Measurements from ENCODE around the gene AXL.
"Not testable (repeated sequence)": the region's sequence is repeated elsewhere in the genome, so short reads cannot be mapped to it uniquely, and the experiment has no call there.

Gene AXL

DNA sequence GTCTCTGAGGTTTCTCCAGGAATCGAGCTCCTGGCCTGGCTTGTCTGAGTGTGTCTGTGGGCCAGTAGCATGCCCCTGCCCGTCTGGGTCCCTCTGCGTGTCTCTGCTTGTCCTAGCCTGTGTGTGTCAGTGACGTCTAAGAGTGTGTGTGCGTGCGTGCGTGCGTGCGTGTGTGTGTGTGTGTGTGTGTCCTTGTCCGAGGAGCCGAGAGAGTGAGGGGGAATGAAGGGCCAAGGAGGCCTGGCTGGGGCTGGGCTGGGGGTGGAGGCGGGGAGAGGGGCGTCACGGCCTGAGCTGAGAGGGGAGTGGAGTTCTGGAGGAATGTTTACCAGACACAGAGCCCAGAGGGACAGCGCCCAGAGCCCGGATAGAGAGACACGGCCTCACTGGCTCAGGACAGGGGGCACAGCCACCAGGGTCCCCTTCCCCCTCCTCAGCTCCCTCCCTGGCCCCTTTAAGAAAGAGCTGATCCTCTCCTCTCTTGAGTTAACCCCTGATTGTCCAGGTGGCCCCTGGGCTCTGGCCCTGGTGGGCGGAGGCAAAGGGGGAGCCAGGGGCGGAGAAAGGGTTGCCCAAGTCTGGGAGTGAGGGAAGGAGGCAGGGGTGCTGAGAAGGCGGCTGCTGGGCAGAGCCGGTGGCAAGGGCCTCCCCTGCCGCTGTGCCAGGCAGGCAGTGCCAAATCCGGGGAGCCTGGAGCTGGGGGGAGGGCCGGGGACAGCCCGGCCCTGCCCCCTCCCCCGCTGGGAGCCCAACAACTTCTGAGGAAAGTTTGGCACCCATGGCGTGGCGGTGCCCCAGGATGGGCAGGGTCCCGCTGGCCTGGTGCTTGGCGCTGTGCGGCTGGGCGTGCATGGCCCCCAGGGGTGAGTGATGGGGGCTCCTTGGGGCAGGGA lies at the start of gene AXL:
AXL (plus strand) TSS at position 609 of the 893 bp plus-strand sequence; CDS start at position 779, 170 bp downstream.
- DNase-seq (ENCODE audit: low read depth) = peak; percentile 72

DNA sequence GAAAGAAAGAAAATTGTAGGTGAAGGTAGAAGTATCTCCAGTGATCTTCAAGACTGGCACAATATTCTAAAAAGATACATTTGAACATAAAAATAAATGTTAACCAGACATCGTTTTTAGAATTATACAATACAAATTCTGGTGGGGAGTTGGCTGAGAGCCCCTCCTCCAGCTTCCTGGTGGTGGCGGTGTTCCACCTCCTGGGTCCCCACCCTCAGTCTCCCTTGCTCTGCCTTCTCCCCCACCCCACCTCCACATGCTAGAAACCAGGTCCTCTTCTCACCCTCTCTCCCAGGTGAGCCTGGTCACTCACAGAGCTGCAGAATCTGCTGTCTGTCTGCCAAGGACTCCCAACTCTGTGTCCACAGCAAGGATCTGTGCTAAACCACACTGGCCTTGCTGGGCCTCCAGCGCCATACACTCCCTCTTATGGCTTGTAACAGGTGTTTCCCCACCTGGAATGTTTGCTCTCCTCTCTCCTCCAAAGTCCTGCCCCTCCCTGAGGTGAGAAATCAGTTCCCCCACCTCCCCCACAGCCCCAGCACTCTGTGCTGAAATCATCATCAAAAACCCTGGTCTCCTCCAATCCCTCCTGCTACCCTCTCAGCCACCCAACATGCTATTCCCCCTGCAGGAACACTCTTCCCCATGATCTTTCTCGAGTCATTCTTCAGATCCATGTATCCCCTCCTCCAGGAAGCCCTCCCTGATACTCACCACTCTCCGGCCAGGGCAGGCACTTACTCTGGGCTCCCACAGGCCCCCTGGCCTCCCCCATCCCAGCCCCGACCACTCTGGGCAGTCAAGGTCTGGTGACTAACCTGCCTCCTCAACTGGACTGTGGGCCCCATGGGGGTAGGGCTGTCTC lies 46.5 kb upstream of the AXL start:
- DNase-seq (ENCODE audit: low read depth) = no peak

DNA sequence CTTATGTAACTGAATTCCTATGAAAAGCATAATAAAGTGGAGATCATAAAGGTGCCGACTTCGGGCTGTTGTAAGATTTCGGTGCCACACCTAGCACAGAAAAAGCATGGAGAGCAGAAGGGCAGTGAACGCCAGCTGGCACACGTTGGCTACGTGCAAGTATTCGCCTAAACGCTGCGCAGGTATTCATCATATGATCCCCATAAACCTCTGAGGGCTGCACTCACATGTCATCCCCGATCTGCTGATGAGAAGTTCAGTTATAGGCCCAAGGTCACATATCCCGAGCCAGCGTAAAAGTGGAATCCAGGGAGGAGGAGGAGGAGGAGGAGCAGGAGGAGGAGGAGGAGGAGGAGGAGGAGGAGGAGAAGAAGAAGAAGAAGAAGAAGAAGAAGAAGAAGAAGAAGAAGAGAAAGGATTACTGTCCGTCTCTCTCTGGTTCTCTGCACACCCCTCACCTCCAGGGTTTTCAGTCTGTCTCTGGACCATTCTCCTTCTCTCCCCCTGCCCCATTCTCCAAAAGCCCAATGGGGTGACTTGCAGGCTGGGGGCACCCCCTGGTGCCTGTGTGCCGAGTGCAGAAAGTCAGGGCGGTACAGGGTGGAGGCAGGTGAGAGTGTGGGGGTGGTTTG lies 44.6 kb upstream of the AXL start:
- no peak for DNase-seq (ENCODE audit: low read depth)

DNA sequence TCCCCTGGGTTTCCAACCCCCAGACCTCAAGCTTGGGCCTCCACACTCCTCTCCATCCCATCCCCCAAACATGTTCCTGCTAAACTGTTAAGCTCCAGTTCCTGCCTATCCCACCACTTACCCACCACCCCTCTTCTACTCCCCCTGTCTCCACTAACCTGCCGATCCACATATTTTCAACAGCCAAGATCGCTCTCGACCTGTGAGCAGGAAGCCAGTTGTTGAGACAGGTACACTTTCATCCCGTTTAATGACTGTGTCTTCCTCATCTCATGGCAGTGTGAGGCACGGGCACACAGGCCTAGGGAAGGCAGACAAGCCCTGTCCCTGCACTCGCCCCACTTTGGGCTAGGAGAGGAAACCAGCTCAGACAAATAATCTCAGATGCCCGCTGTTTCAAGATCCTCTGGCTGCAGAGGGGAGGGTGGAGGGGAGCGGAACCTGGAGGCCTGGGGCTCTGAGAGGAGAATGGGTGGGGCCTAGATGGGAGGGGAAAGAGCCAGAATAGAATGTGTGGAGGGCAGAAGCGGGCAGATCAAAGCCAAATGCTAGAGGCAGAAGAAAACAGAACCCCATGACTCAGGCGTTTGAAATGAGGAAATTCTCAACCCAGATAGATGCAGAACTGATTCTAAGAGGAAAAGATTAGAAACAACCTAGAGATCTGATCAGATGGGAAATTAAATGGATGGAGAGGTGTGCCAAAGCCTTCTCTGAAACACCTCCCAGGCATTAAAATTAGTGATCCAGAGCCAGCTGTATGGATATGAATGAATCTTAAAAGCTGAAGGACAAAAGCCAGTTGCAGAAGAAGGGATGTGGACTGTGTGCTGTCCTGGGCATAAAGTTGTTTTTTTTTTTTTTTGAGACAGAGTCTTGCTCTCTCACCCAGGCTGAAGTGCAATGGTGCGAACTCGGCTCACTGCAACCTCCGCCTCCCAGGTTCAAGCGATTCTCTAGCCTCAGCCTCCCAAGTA lies 42.9 kb upstream of the AXL start:
- no peak for DNase-seq (ENCODE audit: low read depth)

DNA sequence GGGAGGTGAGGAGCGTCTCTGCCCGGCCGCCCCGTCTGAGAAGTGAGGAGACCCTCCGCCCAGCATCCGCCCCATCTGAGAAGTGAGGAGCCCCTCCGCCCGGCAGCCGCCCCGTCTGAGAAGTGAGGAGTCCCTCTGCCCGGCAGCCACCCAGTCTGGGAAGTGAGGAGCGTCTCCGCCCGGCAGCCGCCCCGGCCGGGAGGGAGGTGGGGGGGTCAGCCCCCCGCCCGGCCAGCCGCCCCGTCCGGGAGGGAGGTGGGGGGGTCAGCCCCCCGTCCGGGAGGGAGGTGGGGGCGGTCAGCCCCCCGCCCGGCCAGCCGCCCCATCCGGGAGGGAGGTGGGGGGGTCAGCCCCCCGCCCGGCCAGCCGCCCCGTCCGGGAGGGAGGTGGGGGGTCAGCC lies 38.9 kb upstream of the AXL start:
- DNase-seq (ENCODE audit: low read depth) = not testable (repeated sequence)

DNA sequence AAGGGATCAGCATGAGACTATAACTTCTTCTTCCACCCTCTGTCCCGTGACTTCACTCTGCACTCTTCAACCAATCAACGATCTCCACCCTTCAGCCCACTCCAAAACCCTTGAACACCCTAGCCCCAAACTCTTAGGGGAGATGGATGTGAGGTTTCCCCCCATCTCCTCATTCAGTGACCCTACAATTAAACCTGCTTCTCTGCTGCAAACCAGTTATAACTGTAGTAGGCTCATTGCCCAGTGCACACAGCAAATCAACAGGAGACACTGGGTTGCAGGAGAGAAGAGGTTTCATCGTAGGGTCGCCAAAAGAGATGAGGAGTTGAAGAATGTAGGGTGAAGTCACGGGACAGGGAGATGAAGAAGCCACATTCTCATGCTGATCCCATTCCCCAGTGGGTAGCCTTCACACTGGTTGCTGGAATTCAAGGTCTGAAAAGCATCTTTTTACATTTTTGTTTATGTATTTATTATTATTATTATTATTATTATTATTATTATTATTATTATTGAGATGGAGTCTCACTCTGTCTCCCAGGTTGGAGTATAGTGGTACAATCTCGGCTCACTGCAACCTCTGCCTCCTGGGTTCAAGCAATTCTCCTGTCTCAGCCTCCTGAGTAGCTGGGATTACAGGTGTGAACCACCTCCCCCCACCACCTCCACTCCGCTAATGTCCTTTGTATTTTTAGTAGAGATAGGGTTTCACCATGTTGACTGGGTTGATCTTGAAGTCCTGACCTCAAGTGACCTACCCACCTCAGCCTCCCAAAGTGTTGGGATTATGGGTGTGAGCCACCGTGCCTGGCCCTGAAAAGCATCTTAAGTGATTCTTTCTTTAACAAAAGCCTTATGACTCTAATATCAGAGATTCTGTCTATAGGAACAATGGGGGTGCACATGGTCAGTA lies 31.8 kb upstream of the AXL start:
- no peak for DNase-seq (ENCODE audit: low read depth)

DNA sequence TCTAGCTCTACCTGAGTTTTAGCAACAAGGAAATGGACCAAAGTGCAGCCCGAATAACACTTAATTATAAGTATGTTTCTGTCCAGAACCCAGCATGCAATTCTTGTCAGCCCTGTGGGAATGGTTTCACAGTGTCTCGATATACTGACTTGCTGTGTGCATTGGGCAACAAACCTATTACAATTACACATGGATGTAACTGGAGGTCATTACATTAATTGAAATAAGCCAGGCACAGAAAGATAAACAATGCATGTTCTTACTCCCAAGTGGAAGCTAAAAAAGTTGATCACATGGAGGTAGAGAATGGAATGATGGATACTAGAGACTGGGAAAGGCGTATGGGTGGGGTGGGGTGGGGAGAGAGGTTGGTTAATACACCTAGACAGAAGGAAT lies 31.1 kb upstream of the AXL start:
- no peak for DNase-seq (ENCODE audit: low read depth)

DNA sequence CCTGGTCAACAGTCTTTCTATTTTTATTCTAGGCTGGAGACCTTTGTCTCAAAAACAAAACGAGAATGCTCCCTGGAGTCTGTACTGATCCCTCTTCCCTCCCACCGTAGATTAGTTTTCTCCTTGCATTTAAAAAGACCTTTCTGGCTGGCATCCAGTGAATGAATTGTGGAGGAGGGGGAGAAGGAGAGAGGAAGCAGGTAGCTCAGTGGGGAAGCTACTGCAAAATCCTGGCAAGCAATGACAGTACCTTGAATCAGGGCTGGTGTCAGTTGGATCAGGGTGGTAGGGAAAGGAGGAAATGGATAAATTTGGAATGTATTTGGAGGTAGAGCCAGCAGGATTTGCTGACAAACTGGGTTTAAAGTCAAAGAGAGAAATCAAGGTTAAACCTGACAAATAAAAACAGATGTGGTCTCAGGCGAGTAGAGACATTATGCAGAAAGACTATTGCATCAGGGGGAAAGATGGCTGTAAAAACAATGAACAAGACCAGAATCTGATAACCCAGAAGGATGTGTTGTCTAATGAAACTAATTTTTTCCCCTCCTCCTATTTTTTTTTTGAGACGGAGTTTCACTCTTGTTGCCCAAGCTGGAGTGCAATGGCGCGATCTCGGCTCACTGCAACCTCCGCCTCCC lies 29.5 kb upstream of the AXL start:
- DNase-seq (ENCODE audit: low read depth) = no peak

DNA sequence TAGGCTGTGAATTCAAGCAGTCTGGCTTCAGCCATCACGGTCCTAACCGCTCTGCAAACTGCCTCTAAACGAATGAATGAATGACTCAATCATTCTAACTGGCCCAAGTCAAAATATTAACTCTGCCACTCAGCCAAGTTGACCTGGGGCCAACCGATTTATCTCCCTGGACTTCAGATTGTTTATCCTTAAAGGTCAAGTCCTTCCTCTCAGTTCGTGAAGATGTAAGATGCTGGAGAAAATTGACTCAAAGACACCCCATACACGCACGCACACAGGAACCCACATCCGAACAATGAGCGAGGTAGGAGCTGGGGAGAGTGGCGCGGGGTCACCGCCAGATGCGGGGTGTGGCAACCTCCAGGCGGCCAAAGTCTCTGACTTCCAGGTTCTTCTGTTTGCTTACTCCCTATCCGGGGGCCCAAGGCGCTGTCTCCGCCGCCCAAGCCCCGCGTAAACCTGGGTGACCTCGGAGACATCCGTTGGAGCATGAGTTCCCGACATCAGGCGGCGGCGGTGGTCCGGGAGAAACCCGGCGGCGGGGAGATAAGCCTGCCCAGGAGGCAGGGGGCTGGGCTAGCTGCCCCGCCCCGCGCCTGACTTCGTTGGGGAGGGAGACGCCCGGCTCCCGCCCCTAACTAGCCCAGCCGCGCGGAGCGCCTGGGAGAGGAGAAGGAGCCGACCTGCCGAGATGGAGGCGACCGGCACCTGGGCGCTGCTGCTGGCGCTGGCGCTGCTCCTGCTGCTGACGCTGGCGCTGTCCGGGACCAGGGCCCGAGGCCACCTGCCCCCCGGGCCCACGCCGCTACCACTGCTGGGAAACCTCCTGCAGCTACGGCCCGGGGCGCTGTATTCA lies 26.2 kb upstream of the AXL start, which contains the start of gene CYP2S1:
CYP2S1 (plus strand) TSS at position 646 of the 856 bp plus-strand sequence; CDS start at position 692, 46 bp downstream.
- no peak for DNase-seq (ENCODE audit: low read depth)

DNA sequence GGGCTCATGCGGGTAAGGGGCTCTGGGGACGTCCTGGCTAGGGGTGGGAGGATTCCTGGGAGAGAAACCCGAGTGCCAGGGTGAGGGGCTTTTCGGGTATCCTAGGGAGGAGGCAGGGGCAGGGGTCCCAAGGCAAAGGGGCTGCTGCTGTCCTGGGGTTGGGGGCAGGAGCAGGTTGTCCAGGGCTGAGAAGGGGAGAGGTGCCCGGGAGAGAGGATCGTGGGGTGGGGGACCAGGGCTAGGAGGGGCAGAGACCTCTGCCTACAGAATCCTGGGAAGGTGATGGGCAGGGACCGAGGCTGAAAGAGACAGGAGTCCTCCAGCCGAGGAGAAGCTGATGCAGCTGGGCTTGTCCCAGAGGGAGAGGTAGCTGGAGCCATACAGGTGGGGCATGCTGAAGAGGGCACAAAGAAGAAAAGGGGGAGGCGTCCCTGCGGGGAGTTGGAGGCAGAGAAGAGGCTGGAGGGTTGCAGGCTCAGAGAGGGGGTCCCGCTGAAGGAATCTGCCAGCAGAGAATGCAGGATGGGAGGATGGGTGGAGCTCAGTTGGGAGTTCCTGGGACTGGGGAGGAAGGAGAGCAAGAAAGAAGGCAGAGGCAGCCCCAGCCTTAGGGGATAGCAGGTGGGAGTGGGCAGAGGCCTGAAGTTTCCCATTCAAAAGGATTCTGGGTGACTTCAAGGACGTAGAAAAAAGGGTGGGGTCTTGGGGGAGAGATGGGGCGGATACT lies 25.4 kb upstream of the AXL start:
- DNase-seq (ENCODE audit: low read depth) = no peak

DNA sequence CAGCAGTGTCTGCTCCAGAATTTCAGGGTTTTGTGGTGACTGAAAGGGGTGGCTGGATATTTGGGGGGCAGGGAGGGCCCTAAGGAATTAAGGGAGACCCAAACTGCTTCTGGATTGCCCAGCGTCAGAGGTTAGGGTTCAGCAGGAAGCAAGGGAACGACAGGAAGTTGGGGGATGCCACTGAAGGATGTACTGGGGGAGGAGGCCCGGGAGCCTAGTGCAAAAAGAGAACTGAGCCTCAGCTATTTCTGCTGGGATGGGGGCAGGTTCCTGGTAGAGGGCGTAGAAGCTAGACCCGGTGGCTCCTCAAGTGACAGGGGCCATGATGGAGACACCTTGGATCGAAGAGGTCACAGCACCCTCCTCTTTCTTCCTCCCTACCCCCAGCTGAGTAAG lies 24.9 kb upstream of the AXL start:
- no peak for DNase-seq (ENCODE audit: low read depth)

DNA sequence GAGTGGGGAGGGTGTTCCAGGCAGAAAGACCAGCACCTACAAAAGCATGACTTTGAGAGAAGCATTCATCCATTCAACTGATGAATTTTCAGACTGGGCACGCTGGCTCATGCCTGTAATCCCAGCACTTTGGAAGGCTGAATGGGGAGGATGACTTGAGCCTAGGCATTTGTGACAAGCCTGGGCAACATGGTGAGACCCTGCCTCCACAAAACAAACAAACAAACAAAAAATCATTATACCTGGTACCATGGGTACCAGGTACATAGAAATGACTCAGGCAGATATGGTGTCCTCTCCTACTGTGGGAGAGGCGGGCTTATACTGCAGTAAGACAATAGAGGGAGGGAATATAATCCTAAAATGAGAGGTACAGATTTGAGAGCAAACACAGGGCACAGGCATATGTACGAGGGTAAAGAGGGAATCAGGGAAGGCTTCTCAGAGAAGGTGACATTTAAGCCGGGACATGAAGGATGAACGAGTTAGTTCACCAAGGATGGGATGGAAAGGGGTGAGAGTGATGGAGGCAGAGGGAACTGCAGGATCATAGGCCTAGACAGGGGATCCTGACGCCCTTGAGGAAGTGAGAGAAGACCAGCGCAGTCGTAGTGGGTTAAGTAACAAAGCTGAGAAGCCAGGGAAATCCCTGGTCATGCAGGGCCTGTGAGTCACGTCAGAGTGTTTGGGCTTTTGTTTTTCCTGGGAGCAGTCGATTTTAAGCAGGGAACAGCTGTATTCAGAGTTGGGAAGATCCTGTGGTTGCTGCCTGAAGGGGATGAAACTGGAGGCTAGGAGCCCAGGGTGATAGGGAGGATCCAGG lies 23.1 kb upstream of the AXL start:
- no peak for DNase-seq (ENCODE audit: low read depth)

DNA sequence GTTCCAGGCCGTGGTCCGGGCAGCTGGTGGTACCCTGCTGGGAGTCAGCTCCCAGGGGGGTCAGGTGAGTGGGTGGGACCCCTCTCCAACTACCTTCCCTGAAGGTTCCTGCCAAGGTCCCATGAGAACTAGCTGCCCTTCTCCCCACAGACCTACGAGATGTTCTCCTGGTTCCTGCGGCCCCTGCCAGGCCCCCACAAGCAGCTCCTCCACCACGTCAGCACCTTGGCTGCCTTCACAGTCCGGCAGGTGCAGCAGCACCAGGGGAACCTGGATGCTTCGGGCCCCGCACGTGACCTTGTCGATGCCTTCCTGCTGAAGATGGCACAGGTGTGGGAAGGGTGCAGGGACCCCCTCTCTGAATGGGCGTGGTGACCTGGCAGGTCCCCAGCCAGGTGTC lies 20.5 kb upstream of the AXL start:
- DNase-seq (ENCODE audit: low read depth) = no peak

DNA sequence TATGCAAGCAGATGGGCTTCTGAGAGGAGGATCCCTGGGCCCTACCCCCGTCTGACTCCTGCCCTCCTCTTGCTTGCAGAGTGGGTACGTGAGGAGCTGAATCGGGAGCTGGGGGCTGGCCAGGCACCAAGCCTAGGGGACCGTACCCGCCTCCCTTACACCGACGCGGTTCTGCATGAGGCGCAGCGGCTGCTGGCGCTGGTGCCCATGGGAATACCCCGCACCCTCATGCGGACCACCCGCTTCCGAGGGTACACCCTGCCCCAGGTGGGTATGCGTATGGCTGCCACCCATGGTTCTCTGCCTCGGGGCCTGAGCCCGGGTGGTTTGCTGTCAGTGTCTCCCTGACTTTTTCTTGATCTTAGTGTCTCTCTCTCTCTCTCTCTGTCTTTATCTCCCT lies 15.7 kb upstream of the AXL start:
- no peak for DNase-seq (ENCODE audit: low read depth)

DNA sequence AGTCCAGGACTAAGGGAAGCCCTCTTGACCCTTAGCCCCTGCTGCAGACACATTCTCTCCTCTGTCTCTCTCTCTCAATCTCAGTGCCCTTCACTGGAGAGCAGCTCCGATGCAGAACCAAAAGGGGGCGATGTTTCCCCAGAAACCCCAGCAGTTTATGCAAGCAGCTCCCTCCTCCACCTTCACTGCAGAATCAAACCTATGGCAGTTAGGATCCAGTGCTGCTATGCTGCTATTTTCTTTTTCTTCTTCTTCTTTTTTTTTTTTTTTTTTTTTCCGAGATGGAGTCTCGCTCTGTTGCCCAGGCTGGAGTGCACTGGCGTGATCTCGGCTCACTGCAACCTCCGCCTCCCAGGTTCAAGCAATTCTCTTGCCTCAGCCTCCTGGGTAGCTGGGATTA lies 14.7 kb upstream of the AXL start:
- peak; percentile 72 for DNase-seq (ENCODE audit: low read depth)

DNA sequence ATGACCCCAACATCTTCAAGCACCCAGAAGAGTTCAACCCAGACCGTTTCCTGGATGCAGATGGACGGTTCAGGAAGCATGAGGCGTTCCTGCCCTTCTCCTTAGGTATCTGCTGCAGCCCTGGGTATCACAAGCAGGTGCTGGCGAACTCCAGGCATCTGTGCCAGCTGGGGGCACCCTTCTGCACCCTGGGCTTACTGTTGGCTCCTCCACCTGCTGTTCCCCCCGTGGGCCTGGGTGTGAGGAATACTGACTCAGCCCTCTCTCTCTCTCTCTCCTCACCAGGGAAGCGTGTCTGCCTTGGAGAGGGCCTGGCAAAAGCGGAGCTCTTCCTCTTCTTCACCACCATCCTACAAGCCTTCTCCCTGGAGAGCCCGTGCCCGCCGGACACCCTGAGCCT lies 13.0 kb upstream of the AXL start:
- DNase-seq (ENCODE audit: low read depth) = no peak

DNA sequence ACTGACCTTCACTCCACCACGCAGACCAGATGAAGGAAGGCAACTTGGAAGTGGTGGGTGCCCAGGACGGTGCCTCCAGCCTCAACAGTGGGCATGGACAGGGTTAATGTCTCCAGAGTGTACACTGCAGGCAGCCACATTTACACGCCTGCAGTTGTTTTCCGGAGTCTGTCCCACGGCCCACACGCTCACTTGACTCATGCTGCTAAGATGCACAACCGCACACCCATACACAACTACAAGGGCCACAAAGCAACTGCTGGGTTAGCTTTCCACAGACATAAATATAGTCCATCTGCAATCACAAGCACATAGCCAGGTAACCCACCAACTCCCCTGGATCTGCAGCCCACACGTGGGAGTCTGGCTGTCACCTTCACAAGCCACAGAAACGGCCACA lies 12.6 kb upstream of the AXL start:
- no peak for DNase-seq (ENCODE audit: low read depth)

Data from stromal cell of bone marrow (primary cell).